HEK293 (cell line): ENCODE measurements around the gene TMEM252.

Experiments
- CTCF ChIA-PET: fragments of 350-600 bp; formaldehyde crosslinking; extraction: SDS; loops from one replicate; lab custom pipeline; 2021; ENCODE audit warnings: antibody characterized with exemption; lab: Yijun Ruan, JAX
- POLR2A ChIA-PET: fragments of 300-600 bp; formaldehyde crosslinking; extraction: SDS; loops from one replicate; lab custom pipeline; 2020; ENCODE audit warnings: antibody characterized with exemption, inconsistent platforms; lab: Yijun Ruan, JAX
- H3K27ac ChIP-seq: fragments of 200-500 bp; sonication (Bioruptor generic); 2 replicates; pipeline ENCODE4 v1.5.1; 2014; ENCODE audit warnings: low read depth, low read length, control low read depth, inconsistent platforms; ENCODE audit errors: extremely low read depth
- H3K36me3 ChIP-seq, 2 experiments: fragments of 200-500 bp in 1 of 2; sonication (Bioruptor generic) in 1 of 2; 1 replicate in 1 of 2; 2 replicates in 1 of 2; pipeline ENCODE4 v1.5.1; 2014 to 2017; ENCODE audit warnings: inconsistent platforms in 2 of 2, low read length in 2 of 2; ENCODE audit not compliant: control insufficient read depth in 2 of 2, insufficient read depth in 1 of 2
- H3K4me1 ChIP-seq: fragments of 200-500 bp; sonication (Bioruptor generic); 2 replicates; pipeline ENCODE4 v1.5.1; 2014; ENCODE audit warnings: mild to moderate bottlenecking, low read length, inconsistent platforms; ENCODE audit not compliant: control insufficient read depth, insufficient read depth
- H3K4me3 ChIP-seq: 2 replicates; pipeline ENCODE4 v1.5.1; 2011; ENCODE audit warnings: low read depth, mild to moderate bottlenecking, control low read depth, low read length, moderate library complexity
- H3K9me3 ChIP-seq: fragments of 200-500 bp; sonication (Bioruptor generic); 2 replicates; pipeline ENCODE4 v1.5.1; 2014; ENCODE audit warnings: low read depth, low read length, inconsistent platforms; ENCODE audit not compliant: control insufficient read depth, insufficient read depth
- GLIS1 ChIP-seq: fragments of 450-650 bp; formaldehyde crosslinking; IDR thresholded peaks from 2 replicates; pipeline ENCODE4 v1.5.1; 2016; ENCODE audit warnings: missing biosample characterization, missing genetic modification characterization
- KLF8 ChIP-seq: fragments of 450-650 bp; formaldehyde crosslinking; IDR thresholded peaks from 2 replicates; pipeline ENCODE4 v1.5.1; 2016; ENCODE audit warnings: missing biosample characterization, missing genetic modification characterization
- MEIS1 ChIP-seq: sonication (generic); formaldehyde crosslinking; IDR thresholded peaks from 2 replicates; pipeline ENCODE4 v1.8.1; 2022; ENCODE audit warnings: missing genetic modification reagents, mild to moderate bottlenecking, borderline replicate concordance
- RBAK ChIP-seq: fragments of 450-650 bp; formaldehyde crosslinking; IDR thresholded peaks from 2 replicates; pipeline ENCODE4 v1.5.1; 2016; ENCODE audit warnings: missing biosample characterization, missing genetic modification characterization
- REPIN1 ChIP-seq: fragments of 450-650 bp; formaldehyde crosslinking; IDR thresholded peaks from 2 replicates; pipeline ENCODE4 v1.5.1; 2017; ENCODE audit warnings: missing biosample characterization, missing genetic modification characterization, low read depth
- SP7 ChIP-seq: fragments of 450-650 bp; formaldehyde crosslinking; IDR thresholded peaks from 2 replicates; pipeline ENCODE4 v1.5.1; 2016; ENCODE audit warnings: missing biosample characterization, missing genetic modification characterization
- ZIC2 ChIP-seq: fragments of 450-650 bp; formaldehyde crosslinking; IDR thresholded peaks from 2 replicates; pipeline ENCODE4 v1.5.1; 2016; ENCODE audit warnings: missing biosample characterization, missing genetic modification characterization
- ZNF146 ChIP-seq: fragments of 450-650 bp; formaldehyde crosslinking; IDR thresholded peaks from 2 replicates; pipeline ENCODE4 v1.5.1; 2016; ENCODE audit warnings: missing biosample characterization, missing genetic modification characterization
- ZNF184 ChIP-seq: fragments of 450-650 bp; IDR thresholded peaks from 2 replicates; pipeline ENCODE4 v1.5.1; 2018; ENCODE audit warnings: missing biosample characterization, mild to moderate bottlenecking, missing genetic modification characterization
- ZNF202 ChIP-seq: fragments of 450-650 bp; formaldehyde crosslinking; IDR thresholded peaks from 2 replicates; pipeline ENCODE4 v1.5.1; 2016; ENCODE audit warnings: missing biosample characterization, missing genetic modification characterization, borderline replicate concordance
- ZNF214 ChIP-seq: fragments of 450-650 bp; formaldehyde crosslinking; IDR thresholded peaks from 2 replicates; pipeline ENCODE4 v1.5.1; 2017; ENCODE audit warnings: missing biosample characterization, mild to moderate bottlenecking, missing genetic modification characterization, borderline replicate concordance
- ZNF221 ChIP-seq: fragments of 450-650 bp; formaldehyde crosslinking; IDR thresholded peaks from 2 replicates; pipeline ENCODE4 v1.5.1; 2017; ENCODE audit warnings: missing biosample characterization, missing genetic modification characterization, borderline replicate concordance
- ZNF530 ChIP-seq: fragments of 450-650 bp; formaldehyde crosslinking; IDR thresholded peaks from 2 replicates; pipeline ENCODE4 v1.5.1; 2016; ENCODE audit warnings: low read depth, missing biosample characterization, missing genetic modification characterization
- ZNF561 ChIP-seq: fragments of 450-650 bp; IDR thresholded peaks from 2 replicates; pipeline ENCODE4 v1.5.1; 2018; ENCODE audit warnings: missing biosample characterization, missing genetic modification characterization, borderline replicate concordance
- ZNF571 ChIP-seq: fragments of 450-650 bp; formaldehyde crosslinking; IDR thresholded peaks from 2 replicates; pipeline ENCODE4 v1.5.0; 2017; ENCODE audit warnings: missing biosample characterization, missing genetic modification characterization
- ZNF660 ChIP-seq: fragments of 450-650 bp; IDR thresholded peaks from 2 replicates; pipeline ENCODE4 v1.5.1; 2018; ENCODE audit warnings: missing biosample characterization, mild to moderate bottlenecking, missing genetic modification characterization
- TF ChIP-seq, protein P1 (sequence below): fragments of 450-650 bp; formaldehyde crosslinking; IDR thresholded peaks from 2 replicates; pipeline ENCODE4 v1.5.1; 2016; ENCODE audit warnings: missing biosample characterization, missing genetic modification characterization
- TF ChIP-seq, protein P2 (sequence below): fragments of 450-650 bp; formaldehyde crosslinking; IDR thresholded peaks from 2 replicates; pipeline ENCODE4 v1.5.1; 2016; ENCODE audit warnings: missing biosample characterization, missing genetic modification characterization
- TF ChIP-seq, protein P3 (sequence below): fragments of 450-650 bp; formaldehyde crosslinking; IDR thresholded peaks from 2 replicates; pipeline ENCODE4 v1.5.1; 2017; ENCODE audit warnings: missing biosample characterization, missing genetic modification characterization
- TF ChIP-seq, protein P4 (sequence below): fragments of 450-650 bp; formaldehyde crosslinking; IDR thresholded peaks from 2 replicates; pipeline ENCODE4 v1.5.1; 2017; ENCODE audit warnings: missing biosample characterization, missing genetic modification characterization
- TF ChIP-seq, protein P5 (sequence below): fragments of 450-650 bp; formaldehyde crosslinking; IDR thresholded peaks from 2 replicates; pipeline ENCODE4 v1.5.1; 2016; ENCODE audit warnings: missing biosample characterization, missing genetic modification characterization
- TF ChIP-seq, protein P6 (sequence below): fragments of 450-650 bp; formaldehyde crosslinking; IDR thresholded peaks from 2 replicates; pipeline ENCODE4 v1.5.1; 2016; ENCODE audit warnings: missing biosample characterization, missing genetic modification characterization

The TMEM252 gene

DNA sequence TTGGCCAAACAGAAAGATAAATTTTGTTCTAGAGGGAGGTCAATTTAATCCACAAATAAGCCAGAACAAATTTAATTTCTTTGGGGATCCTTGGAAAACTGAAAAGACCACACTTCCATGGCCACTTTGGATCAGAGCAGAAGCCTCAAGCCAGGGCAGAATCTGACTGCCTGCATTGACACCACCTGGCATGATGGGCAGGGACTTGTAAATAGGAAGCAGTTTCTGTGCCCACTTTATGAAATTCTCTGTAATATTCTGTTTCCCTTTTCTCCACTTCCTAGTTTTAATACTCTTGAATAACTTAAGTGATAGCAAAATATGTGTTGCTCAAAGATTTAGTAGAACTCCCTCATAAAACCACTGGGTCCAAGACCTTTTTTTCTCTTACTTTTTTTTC lies 6.7 kb upstream of the TMEM252 start (continued):
- TF ChIP-seq, protein P1, sequence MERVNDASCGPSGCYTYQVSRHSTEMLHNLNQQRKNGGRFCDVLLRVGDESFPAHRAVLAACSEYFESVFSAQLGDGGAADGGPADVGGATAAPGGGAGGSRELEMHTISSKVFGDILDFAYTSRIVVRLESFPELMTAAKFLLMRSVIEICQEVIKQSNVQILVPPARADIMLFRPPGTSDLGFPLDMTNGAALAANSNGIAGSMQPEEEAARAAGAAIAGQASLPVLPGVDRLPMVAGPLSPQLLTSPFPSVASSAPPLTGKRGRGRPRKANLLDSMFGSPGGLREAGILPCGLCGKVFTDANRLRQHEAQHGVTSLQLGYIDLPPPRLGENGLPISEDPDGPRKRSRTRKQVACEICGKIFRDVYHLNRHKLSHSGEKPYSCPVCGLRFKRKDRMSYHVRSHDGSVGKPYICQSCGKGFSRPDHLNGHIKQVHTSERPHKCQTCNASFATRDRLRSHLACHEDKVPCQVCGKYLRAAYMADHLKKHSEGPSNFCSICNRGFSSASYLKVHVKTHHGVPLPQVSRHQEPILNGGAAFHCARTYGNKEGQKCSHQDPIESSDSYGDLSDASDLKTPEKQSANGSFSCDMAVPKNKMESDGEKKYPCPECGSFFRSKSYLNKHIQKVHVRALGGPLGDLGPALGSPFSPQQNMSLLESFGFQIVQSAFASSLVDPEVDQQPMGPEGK (tag by site-specific recombination) = no peak
- TF ChIP-seq ZIC2 (tag by site-specific recombination) (no peak), ZNF202 (tag by site-specific recombination) (no peak), ZNF221 (no peak)

DNA sequence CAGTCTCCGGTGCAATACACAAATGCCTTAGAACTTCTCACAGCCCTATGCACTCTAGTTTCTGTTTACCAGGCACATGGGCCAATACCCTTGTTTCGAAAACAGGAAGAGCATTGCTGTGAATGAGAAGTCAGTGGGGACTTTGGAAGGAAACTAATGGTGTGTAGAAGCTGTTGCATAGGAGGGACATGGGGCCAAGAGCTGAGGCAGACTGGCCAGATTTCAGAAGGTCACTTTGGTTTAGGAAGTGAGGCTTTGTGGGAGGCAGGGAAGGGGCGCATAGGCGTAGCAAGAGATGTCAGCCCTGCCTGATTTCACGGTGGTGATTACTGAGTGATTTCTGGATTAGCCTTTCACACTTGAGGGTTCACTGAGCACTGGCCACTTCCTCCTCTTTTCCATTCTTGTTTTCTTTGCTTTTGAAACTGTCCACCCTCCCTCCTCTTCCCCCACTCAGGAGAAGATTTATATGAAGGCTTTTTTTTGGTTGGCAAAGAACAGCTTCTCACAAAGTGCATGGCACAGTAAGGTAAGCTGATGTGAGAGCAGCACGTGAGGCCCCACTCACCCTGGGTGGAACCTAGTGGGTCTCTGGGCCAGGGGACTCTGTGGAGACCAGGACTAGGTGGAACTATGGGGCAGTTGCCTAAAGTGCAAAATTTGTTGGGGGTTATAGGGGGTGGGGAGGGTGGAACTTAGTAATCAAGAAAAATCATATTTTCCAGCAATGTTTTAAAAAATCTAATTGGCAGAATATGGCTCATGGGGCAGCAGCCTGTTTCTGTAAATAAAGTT lies 6.1 kb upstream of the TMEM252 start:
- no peak overlapping the region for H3K4me3 ChIP-seq
- no peak overlapping the region for H3K27ac ChIP-seq
- no peaks in the 10 kb centered on the region for H3K4me1 ChIP-seq
- H3K9me3 ChIP-seq = no peaks in the 10 kb centered on the region
- H3K36me3 ChIP-seq = no peaks in the 10 kb centered on the region
- ChIA-PET CTCF (no interaction called here), POLR2A (no interaction called here)
- TF ChIP-seq ZNF561 = no peak
- no peak for TF ChIP-seq ZNF660 (tag by site-specific recombination)
- TF ChIP-seq ZNF184 = no peak
- no peak for TF ChIP-seq MEIS1
- no peak for TF ChIP-seq ZNF214 (tag by site-specific recombination)
- no peak for TF ChIP-seq ZNF530
- TF ChIP-seq, protein P2, sequence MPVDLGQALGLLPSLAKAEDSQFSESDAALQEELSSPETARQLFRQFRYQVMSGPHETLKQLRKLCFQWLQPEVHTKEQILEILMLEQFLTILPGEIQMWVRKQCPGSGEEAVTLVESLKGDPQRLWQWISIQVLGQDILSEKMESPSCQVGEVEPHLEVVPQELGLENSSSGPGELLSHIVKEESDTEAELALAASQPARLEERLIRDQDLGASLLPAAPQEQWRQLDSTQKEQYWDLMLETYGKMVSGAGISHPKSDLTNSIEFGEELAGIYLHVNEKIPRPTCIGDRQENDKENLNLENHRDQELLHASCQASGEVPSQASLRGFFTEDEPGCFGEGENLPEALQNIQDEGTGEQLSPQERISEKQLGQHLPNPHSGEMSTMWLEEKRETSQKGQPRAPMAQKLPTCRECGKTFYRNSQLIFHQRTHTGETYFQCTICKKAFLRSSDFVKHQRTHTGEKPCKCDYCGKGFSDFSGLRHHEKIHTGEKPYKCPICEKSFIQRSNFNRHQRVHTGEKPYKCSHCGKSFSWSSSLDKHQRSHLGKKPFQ (tag by site-specific recombination) = no peak
- TF ChIP-seq, protein P3, sequence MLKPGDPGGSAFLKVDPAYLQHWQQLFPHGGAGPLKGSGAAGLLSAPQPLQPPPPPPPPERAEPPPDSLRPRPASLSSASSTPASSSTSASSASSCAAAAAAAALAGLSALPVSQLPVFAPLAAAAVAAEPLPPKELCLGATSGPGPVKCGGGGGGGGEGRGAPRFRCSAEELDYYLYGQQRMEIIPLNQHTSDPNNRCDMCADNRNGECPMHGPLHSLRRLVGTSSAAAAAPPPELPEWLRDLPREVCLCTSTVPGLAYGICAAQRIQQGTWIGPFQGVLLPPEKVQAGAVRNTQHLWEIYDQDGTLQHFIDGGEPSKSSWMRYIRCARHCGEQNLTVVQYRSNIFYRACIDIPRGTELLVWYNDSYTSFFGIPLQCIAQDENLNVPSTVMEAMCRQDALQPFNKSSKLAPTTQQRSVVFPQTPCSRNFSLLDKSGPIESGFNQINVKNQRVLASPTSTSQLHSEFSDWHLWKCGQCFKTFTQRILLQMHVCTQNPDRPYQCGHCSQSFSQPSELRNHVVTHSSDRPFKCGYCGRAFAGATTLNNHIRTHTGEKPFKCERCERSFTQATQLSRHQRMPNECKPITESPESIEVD (tag by site-specific recombination) = no peak
- no peak for TF ChIP-seq KLF8
- no peak for TF ChIP-seq SP7 (tag by site-specific recombination)
- TF ChIP-seq, protein P4, sequence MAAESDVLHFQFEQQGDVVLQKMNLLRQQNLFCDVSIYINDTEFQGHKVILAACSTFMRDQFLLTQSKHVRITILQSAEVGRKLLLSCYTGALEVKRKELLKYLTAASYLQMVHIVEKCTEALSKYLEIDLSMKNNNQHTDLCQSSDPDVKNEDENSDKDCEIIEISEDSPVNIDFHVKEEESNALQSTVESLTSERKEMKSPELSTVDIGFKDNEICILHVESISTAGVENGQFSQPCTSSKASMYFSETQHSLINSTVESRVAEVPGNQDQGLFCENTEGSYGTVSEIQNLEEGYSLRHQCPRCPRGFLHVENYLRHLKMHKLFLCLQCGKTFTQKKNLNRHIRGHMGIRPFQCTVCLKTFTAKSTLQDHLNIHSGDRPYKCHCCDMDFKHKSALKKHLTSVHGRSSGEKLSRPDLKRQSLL = no peak
- TF ChIP-seq RBAK = no peak
- TF ChIP-seq REPIN1 (tag by site-specific recombination) = no peak
- no peak for TF ChIP-seq ZNF571 (tag by site-specific recombination)
- TF ChIP-seq, protein P5, sequence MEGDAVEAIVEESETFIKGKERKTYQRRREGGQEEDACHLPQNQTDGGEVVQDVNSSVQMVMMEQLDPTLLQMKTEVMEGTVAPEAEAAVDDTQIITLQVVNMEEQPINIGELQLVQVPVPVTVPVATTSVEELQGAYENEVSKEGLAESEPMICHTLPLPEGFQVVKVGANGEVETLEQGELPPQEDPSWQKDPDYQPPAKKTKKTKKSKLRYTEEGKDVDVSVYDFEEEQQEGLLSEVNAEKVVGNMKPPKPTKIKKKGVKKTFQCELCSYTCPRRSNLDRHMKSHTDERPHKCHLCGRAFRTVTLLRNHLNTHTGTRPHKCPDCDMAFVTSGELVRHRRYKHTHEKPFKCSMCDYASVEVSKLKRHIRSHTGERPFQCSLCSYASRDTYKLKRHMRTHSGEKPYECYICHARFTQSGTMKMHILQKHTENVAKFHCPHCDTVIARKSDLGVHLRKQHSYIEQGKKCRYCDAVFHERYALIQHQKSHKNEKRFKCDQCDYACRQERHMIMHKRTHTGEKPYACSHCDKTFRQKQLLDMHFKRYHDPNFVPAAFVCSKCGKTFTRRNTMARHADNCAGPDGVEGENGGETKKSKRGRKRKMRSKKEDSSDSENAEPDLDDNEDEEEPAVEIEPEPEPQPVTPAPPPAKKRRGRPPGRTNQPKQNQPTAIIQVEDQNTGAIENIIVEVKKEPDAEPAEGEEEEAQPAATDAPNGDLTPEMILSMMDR (tag by site-specific recombination) = no peak
- TF ChIP-seq, protein P6, sequence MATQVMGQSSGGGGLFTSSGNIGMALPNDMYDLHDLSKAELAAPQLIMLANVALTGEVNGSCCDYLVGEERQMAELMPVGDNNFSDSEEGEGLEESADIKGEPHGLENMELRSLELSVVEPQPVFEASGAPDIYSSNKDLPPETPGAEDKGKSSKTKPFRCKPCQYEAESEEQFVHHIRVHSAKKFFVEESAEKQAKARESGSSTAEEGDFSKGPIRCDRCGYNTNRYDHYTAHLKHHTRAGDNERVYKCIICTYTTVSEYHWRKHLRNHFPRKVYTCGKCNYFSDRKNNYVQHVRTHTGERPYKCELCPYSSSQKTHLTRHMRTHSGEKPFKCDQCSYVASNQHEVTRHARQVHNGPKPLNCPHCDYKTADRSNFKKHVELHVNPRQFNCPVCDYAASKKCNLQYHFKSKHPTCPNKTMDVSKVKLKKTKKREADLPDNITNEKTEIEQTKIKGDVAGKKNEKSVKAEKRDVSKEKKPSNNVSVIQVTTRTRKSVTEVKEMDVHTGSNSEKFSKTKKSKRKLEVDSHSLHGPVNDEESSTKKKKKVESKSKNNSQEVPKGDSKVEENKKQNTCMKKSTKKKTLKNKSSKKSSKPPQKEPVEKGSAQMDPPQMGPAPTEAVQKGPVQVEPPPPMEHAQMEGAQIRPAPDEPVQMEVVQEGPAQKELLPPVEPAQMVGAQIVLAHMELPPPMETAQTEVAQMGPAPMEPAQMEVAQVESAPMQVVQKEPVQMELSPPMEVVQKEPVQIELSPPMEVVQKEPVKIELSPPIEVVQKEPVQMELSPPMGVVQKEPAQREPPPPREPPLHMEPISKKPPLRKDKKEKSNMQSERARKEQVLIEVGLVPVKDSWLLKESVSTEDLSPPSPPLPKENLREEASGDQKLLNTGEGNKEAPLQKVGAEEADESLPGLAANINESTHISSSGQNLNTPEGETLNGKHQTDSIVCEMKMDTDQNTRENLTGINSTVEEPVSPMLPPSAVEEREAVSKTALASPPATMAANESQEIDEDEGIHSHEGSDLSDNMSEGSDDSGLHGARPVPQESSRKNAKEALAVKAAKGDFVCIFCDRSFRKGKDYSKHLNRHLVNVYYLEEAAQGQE (tag by site-specific recombination) = no peak
- TF ChIP-seq GLIS1 = no peak
- TF ChIP-seq ZNF146 (tag by site-specific recombination) = no peak
- TF ChIP-seq, all 188 proteins: peak for 0
